SK-N-MC (cell line): ENCODE measurements around the gene BMP2K.
"Not testable (repeated sequence)": the region's sequence is repeated elsewhere in the genome, so short reads cannot be mapped to it uniquely, and the experiment has no call there.

Source experiments
- DNase-seq: peaks from one replicate; pipeline ENCODE4 v3.0.0-alpha.2; 2011; ENCODE audit warnings: low read depth, low spot score
- H3K27ac ChIP-seq: fragments of 200-600 bp; sonication (generic); 2 replicates; pipeline ENCODE4 v1.5.1; 2016; ENCODE audit warnings: mixed run types
- H3K36me3 ChIP-seq: fragments of 200-600 bp; sonication (generic); 2 replicates; pipeline ENCODE4 v1.6.1; 2017; ENCODE audit warnings: antibody characterized with exemption, low read length, mixed read lengths; ENCODE audit not compliant: insufficient read depth
- H3K4me3 ChIP-seq: fragments of 200-600 bp; sonication (generic); 2 replicates; pipeline ENCODE4 v1.5.1; 2016
- H3K9ac ChIP-seq: fragments of 200-600 bp; sonication (generic); 2 replicates; pipeline ENCODE4 v1.8.0; 2017; ENCODE audit warnings: mixed run types, mixed read lengths; ENCODE audit not compliant: insufficient read length
- H3K9me3 ChIP-seq: fragments of 200-600 bp; sonication (generic); 2 replicates; pipeline ENCODE4 v1.6.1; 2017; ENCODE audit warnings: low read depth, mild to moderate bottlenecking, antibody characterized with exemption, low read length, moderate library complexity, mixed read lengths
- EZH2 ChIP-seq: fragments of 200-600 bp; sonication (generic); IDR thresholded peaks from one replicate; pipeline ENCODE4 v1.6.1; 2017; ENCODE audit warnings: antibody characterized with exemption
- FOXP2 ChIP-seq: optimal IDR thresholded peaks from 2 replicates; pipeline ENCODE3; 2011; ENCODE audit warnings: mild to moderate bottlenecking, moderate library complexity; ENCODE audit not compliant: insufficient read depth; ENCODE audit errors: extremely low read length, control extremely low read depth
- POLR2AphosphoS5 ChIP-seq: IDR thresholded peaks from 2 replicates; pipeline ENCODE4 v1.6.1; 2012; ENCODE audit warnings: mild to moderate bottlenecking, low read depth, low read length, borderline replicate concordance

BMP2K gene

GRCh38 chr4:78846258-78846657 is 70.1 kb downstream of the BMP2K start:
- no peak for TF ChIP-seq FOXP2
- TF ChIP-seq EZH2 = no peak
- no peak for TF ChIP-seq POLR2AphosphoS5
- Histone ChIP-seq H3K27ac (no peak overlapping the region), H3K4me3 (no peak overlapping the region), H3K9ac (no peak overlapping the region), H3K36me3 (no peaks in the 10 kb centered on the region), H3K9me3 (no peaks in the 10 kb centered on the region)
- no peak for DNase-seq

- no peak overlapping the region for H3K4me3 ChIP-seq
- DNase-seq = no peak
- no peaks in the 10 kb centered on the region for H3K9me3 ChIP-seq
- H3K36me3 ChIP-seq = no peaks in the 10 kb centered on the region
- TF ChIP-seq EZH2 (no peak), FOXP2 (no peak), POLR2AphosphoS5 (no peak)
- no peak overlapping the region for H3K9ac ChIP-seq
- H3K27ac ChIP-seq = no peak overlapping the region
Measured at GRCh38 chr4:78862314-78862737, 86.2 kb downstream of the BMP2K start.

GRCh38 chr4:78863254-78863869 is 87.2 kb downstream of the BMP2K start:
- Histone ChIP-seq H3K36me3 (no peaks in the 10 kb centered on the region), H3K9me3 (no peaks in the 10 kb centered on the region), H3K27ac (no peak overlapping the region), H3K4me3 (no peak overlapping the region), H3K9ac (no peak overlapping the region)
- no peak for TF ChIP-seq EZH2
- no peak for TF ChIP-seq POLR2AphosphoS5
- no peak for TF ChIP-seq FOXP2
- no peak for DNase-seq

GRCh38 chr4:78863991-78864390 is 87.8 kb downstream of the BMP2K start:
- no peak overlapping the region for H3K4me3 ChIP-seq
- H3K27ac ChIP-seq = no peak overlapping the region
- no peaks in the 10 kb centered on the region for H3K9me3 ChIP-seq
- no peak for TF ChIP-seq EZH2
- TF ChIP-seq POLR2AphosphoS5 = no peak
- TF ChIP-seq FOXP2 = no peak
- no peaks in the 10 kb centered on the region for H3K36me3 ChIP-seq
- DNase-seq = no peak
- no peak overlapping the region for H3K9ac ChIP-seq

- peak; percentile 81 for DNase-seq
- TF ChIP-seq EZH2 = no peak
- TF ChIP-seq FOXP2 = no peak
- TF ChIP-seq POLR2AphosphoS5 = no peak
- H3K9me3 ChIP-seq = no peaks in the 10 kb centered on the region
- H3K36me3 ChIP-seq = no peaks in the 10 kb centered on the region
- no peak overlapping the region for H3K4me3 ChIP-seq
- no peak overlapping the region for H3K9ac ChIP-seq
- no peak overlapping the region for H3K27ac ChIP-seq
Measured at GRCh38 chr4:78864405-78865024, 88.4 kb downstream of the BMP2K start.

- no peak overlapping the region for H3K9ac ChIP-seq
- no peak overlapping the region for H3K27ac ChIP-seq
- TF ChIP-seq FOXP2 (no peak), EZH2 (no peak), POLR2AphosphoS5 (no peak)
- H3K9me3 ChIP-seq = no peaks in the 10 kb centered on the region
- no peak overlapping the region for H3K4me3 ChIP-seq
- H3K36me3 ChIP-seq = no peaks in the 10 kb centered on the region
- DNase-seq = no peak
Measured at GRCh38 chr4:78865451-78865850, 89.3 kb downstream of the BMP2K start.

GRCh38 chr4:78868712-78869111 is 92.6 kb downstream of the BMP2K start:
- not testable (repeated sequence) for H3K4me3 ChIP-seq

GRCh38 chr4:78870056-78870455 is 93.9 kb downstream of the BMP2K start:
- Histone ChIP-seq H3K9ac (no peak overlapping the region), H3K4me3 (no peak overlapping the region), H3K36me3 (peaks cover 13% of the 10 kb centered on the region), H3K9me3 (no peaks in the 10 kb centered on the region), H3K27ac (no peak overlapping the region)
- DNase-seq = no peak
- TF ChIP-seq EZH2 (no peak), FOXP2 (no peak), POLR2AphosphoS5 (no peak)

More at GRCh38 chr4:78868712-78869111, 92.6 kb downstream of the BMP2K start:
- not testable (repeated sequence) for H3K9ac ChIP-seq, H3K9me3 ChIP-seq, DNase-seq, H3K27ac ChIP-seq
- peaks cover 13% of the 10 kb centered on the region for H3K36me3 ChIP-seq

- Histone ChIP-seq H3K9me3 (no peaks in the 10 kb centered on the region), H3K4me3 (no peak overlapping the region), H3K36me3 (peaks cover 13% of the 10 kb centered on the region), H3K27ac (no peak overlapping the region), H3K9ac (no peak overlapping the region)
- DNase-seq = no peak
- TF ChIP-seq EZH2 (no peak), FOXP2 (no peak), POLR2AphosphoS5 (no peak)
Measured at GRCh38 chr4:78876568-78877320, 100.6 kb downstream of the BMP2K start.
